IMR-90 (cell line): Measurements from ENCODE around the gene MINDY3. TPM values are rescaled to one million over a fixed set of nuclear protein-coding genes. Genes with fewer than 3 reads are reported as not detected.

Experiments used
- ATAC-seq: fragments of 200-7000 bp; cut with Tn5 transposase; 2 replicates; pipeline ENCODE4 v1.9.1; 2020; ENCODE audit warnings: low read depth, mild to moderate bottlenecking, moderate library complexity
- BruUV-seq: library from RNA; stranded (reverse); fragments of 400-500 nt; replicated peaks from 2 replicates; lab custom pipeline; 2021; lab: Mats Ljungman, UMichigan
- CTCF ChIA-PET: fragments of 300-600 bp; formaldehyde crosslinking; extraction: SDS; loops from one replicate; lab custom pipeline; 2021; ENCODE audit warnings: antibody characterized with exemption; lab: Yijun Ruan, JAX
- POLR2A ChIA-PET: fragments of 300-600 bp; sonication (Branson Sonifier 250); formaldehyde crosslinking; loops from one replicate; lab custom pipeline; 2022; ENCODE audit warnings: antibody characterized with exemption; ENCODE audit not compliant: unreplicated experiment; lab: Charles Lee
- DNase-seq: peaks from one replicate; pipeline ENCODE4 v3.0.0; 2013
- H2AFZ ChIP-seq: replicated peaks from 2 replicates; pipeline ENCODE3; 2013; ENCODE audit warnings: low read length, mild to moderate bottlenecking; ENCODE audit not compliant: poor library complexity
- H2AK5ac ChIP-seq: 2 replicates; pipeline ENCODE4 v1.6.1; 2013; ENCODE audit warnings: low read depth, low read length, inconsistent platforms
- H2AK9ac ChIP-seq: replicated peaks from 2 replicates; pipeline ENCODE3; 2013; ENCODE audit warnings: mild to moderate bottlenecking, low read depth, low read length, moderate library complexity; ENCODE audit not compliant: poor library complexity
- H2BK120ac ChIP-seq: 2 replicates; pipeline ENCODE4 v1.6.1; 2013; ENCODE audit warnings: low read depth, low read length, inconsistent platforms
- H2BK15ac ChIP-seq: 3 replicates; pipeline ENCODE4 v1.6.1; 2013; ENCODE audit warnings: low read depth, low read length, inconsistent platforms
- H2BK20ac ChIP-seq: 2 replicates; pipeline ENCODE4 v1.6.1; 2013; ENCODE audit warnings: low read depth, mild to moderate bottlenecking, inconsistent platforms, low read length, moderate library complexity
- H2BK5ac ChIP-seq: 2 replicates; pipeline ENCODE4 v1.6.1; 2013; ENCODE audit warnings: mild to moderate bottlenecking, low read depth, low read length, inconsistent platforms; ENCODE audit not compliant: poor library complexity, severe bottlenecking
- H3K14ac ChIP-seq: replicated peaks from 2 replicates; pipeline ENCODE4 v1.6.1; 2013; ENCODE audit warnings: low read depth, low read length, inconsistent platforms
- H3K18ac ChIP-seq: 2 replicates; pipeline ENCODE4 v1.6.1; 2013; ENCODE audit warnings: low read depth, low read length, control low read depth
- H3K23ac ChIP-seq: 2 replicates; pipeline ENCODE4 v1.6.1; 2013; ENCODE audit warnings: low read depth, low read length, inconsistent platforms
- H3K27ac ChIP-seq: 2 replicates; pipeline ENCODE4 v1.5.1; 2013; ENCODE audit warnings: mild to moderate bottlenecking, control low read depth, low read length; ENCODE audit not compliant: insufficient read depth
- H3K27me3 ChIP-seq: 2 replicates; pipeline ENCODE4 v1.6.1; 2013; ENCODE audit warnings: low read length; ENCODE audit not compliant: control insufficient read depth, insufficient read depth
- H3K36me3 ChIP-seq: 2 replicates; pipeline ENCODE4 v1.6.1; 2013; ENCODE audit warnings: low read length, mixed read lengths; ENCODE audit not compliant: control insufficient read depth, insufficient read depth
- H3K4ac ChIP-seq: 2 replicates; pipeline ENCODE4 v1.6.1; 2013; ENCODE audit warnings: low read depth, low read length, inconsistent platforms
- H3K4me1 ChIP-seq: 2 replicates; pipeline ENCODE4 v1.6.1; 2013; ENCODE audit warnings: low read length, mixed read lengths; ENCODE audit not compliant: control insufficient read depth, insufficient read depth
- H3K4me2 ChIP-seq: 2 replicates; pipeline ENCODE4 v1.6.1; 2013; ENCODE audit warnings: low read depth, mild to moderate bottlenecking, control low read depth, low read length, moderate library complexity
- H3K4me3 ChIP-seq: 2 replicates; pipeline ENCODE4 v1.5.1; 2013; ENCODE audit warnings: low read depth, mild to moderate bottlenecking, control low read depth, low read length, moderate library complexity; ENCODE audit not compliant: insufficient read depth
- H3K56ac ChIP-seq: 2 replicates; pipeline ENCODE4 v1.6.1; 2013; ENCODE audit warnings: low read length, inconsistent platforms; ENCODE audit not compliant: insufficient read depth; ENCODE audit errors: extremely low read depth
- H3K79me1 ChIP-seq, 2 experiments: 2 replicates each; pipeline ENCODE4 v1.6.1; 2013; ENCODE audit warnings: low read length in 2 of 2, inconsistent platforms in 1 of 2, low read depth in 1 of 2
- H3K9ac ChIP-seq: 2 replicates; pipeline ENCODE4 v1.6.1; 2013; ENCODE audit warnings: low read depth, low read length, control low read depth
- H3K9me1 ChIP-seq: 2 replicates; pipeline ENCODE4 v1.6.1; 2013; ENCODE audit warnings: low read length, inconsistent platforms; ENCODE audit not compliant: insufficient read depth
- H3K9me3 ChIP-seq: 2 replicates; pipeline ENCODE4 v1.6.1; 2013; ENCODE audit warnings: low read length; ENCODE audit not compliant: control insufficient read depth, insufficient read depth
- H4K20me1 ChIP-seq: 2 replicates; pipeline ENCODE4 v1.6.1; 2013; ENCODE audit warnings: low read length, inconsistent platforms; ENCODE audit not compliant: insufficient read depth
- H4K5ac ChIP-seq: 2 replicates; pipeline ENCODE4 v1.6.1; 2013; ENCODE audit warnings: mild to moderate bottlenecking, low read depth, low read length, control low read depth
- H4K8ac ChIP-seq, 2 experiments: 2 replicates each; pipeline ENCODE4 v1.6.1; 2013; ENCODE audit warnings: low read depth in 2 of 2, low read length in 2 of 2, control low read depth in 1 of 2, inconsistent platforms in 1 of 2
- H4K91ac ChIP-seq: 2 replicates; pipeline ENCODE4 v1.6.1; 2013; ENCODE audit warnings: low read depth, low read length, inconsistent platforms; ENCODE audit not compliant: insufficient read depth
- BHLHE40 ChIP-seq: fragments of 150-350 bp; IDR thresholded peaks from 2 replicates; pipeline ENCODE4 v1.6.1; 2016; ENCODE audit warnings: mild to moderate bottlenecking, low read depth, low read length
- CEBPB ChIP-seq: IDR thresholded peaks from 2 replicates; pipeline ENCODE4 v1.6.1; 2012; ENCODE audit warnings: low read depth, low read length, improper control_type of control experiment
- CHD1 ChIP-seq: IDR thresholded peaks from 2 replicates; pipeline ENCODE4 v1.6.1; 2012; ENCODE audit warnings: low read depth, low read length, improper control_type of control experiment
- FOS ChIP-seq: fragments of 150-350 bp; IDR thresholded peaks from 2 replicates; pipeline ENCODE4 v1.6.1; 2016; ENCODE audit warnings: low read depth, low read length
- MAFK ChIP-seq: IDR thresholded peaks from 2 replicates; pipeline ENCODE4 v1.6.1; 2012; ENCODE audit warnings: low read depth, low read length, improper control_type of control experiment
- MAZ ChIP-seq: IDR thresholded peaks from 2 replicates; pipeline ENCODE4 v1.6.1; 2012; ENCODE audit warnings: low read depth, mild to moderate bottlenecking, low read length, improper control_type of control experiment, moderate library complexity, borderline replicate concordance
- MXI1 ChIP-seq: IDR thresholded peaks from 2 replicates; pipeline ENCODE4 v1.6.1; 2012; ENCODE audit warnings: low read depth, mild to moderate bottlenecking, low read length, moderate library complexity, borderline replicate concordance
- NFE2L2 ChIP-seq: fragments of 150-350 bp; IDR thresholded peaks from 2 replicates; pipeline ENCODE4 v1.6.1; 2016; ENCODE audit warnings: low read depth, mild to moderate bottlenecking, low read length
- POLR2A ChIP-seq: IDR thresholded peaks from 2 replicates; pipeline ENCODE4 v1.6.1; 2012; ENCODE audit warnings: mild to moderate bottlenecking, low read depth, low read length
- RAD21 ChIP-seq: IDR thresholded peaks from 2 replicates; pipeline ENCODE4 v1.6.1; 2012; ENCODE audit warnings: low read length, improper control_type of control experiment
- RCOR1 ChIP-seq: IDR thresholded peaks from 2 replicates; pipeline ENCODE4 v1.6.1; 2012; ENCODE audit warnings: mild to moderate bottlenecking, low read length, improper control_type of control experiment; ENCODE audit not compliant: insufficient replicate concordance
- SMC3 ChIP-seq: fragments of 150-350 bp; IDR thresholded peaks from 2 replicates; pipeline ENCODE4 v1.6.1; 2016; ENCODE audit warnings: low read depth, mild to moderate bottlenecking, antibody characterized with exemption, low read length, moderate library complexity
- USF2 ChIP-seq: fragments of 150-350 bp; IDR thresholded peaks from 2 replicates; pipeline ENCODE4 v1.6.1; 2017; ENCODE audit warnings: mild to moderate bottlenecking, antibody characterized with exemption, low read length, low read depth
- WGBS, 2 experiments: methylation state at CpG; one replicate each; pipeline versions ENCODE4 v1.1.5 to v1.1.7; 2013; ENCODE audit warnings: missing lambda C conversion rate in 2 of 2; ENCODE audit not compliant: insufficient read length in 1 of 2; ENCODE audit errors: extremely low coverage in 2 of 2; 5-methylcytosine and 5-hydroxymethylcytosine counted together
- dilution Hi-C: fragments of 300-500 bp; cut with HindIII; formaldehyde crosslinking; loops from one replicate; pipeline ENCODE4 v1.14.3; 2018; ENCODE audit warnings: low sequenced_read_pairs; ENCODE audit not compliant: unreplicated experiment
- in situ Hi-C: fragments of 300-500 bp; cut with MboI; formaldehyde crosslinking; loops from 3 replicates; pipeline ENCODE4 v1.14.3; 2019; ENCODE audit warnings: low sequenced_read_pairs, inconsistent platforms, mixed read lengths
- intact Hi-C: fragments of 100-400 bp; cut with micrococcal nuclease; formaldehyde crosslinking; loops from 2 replicates; pipeline ENCODE4 v1.10.0; 2022
- polyA plus RNA-seq, 3 experiments: library from polyadenylated mRNA; depleted of rRNA; stranded (reverse); fragments of >200 nt; gene quantifications; 2 replicates each; pipeline ENCODE4 v1.2.3, GENCODE V29; 2012; ENCODE audit warnings: low replicate concordance in 1 of 3
- total RNA-seq: library from RNA; depleted of rRNA; stranded (reverse); fragments of >200 nt; gene quantifications from 2 replicates; pipeline ENCODE4 v1.2.3, GENCODE V29; 2012
- TF ChIP-seq, protein P1 (sequence below): conservative IDR thresholded peaks from 2 replicates; pipeline ENCODE4 v1.5.1; 2012; ENCODE audit warnings: mild to moderate bottlenecking, low read depth, low read length, improper control_type of control experiment
- TF ChIP-seq, protein P2 (sequence below): fragments of 150-350 bp; IDR thresholded peaks from 2 replicates; pipeline ENCODE4 v1.6.1; 2016; ENCODE audit warnings: low read depth, mild to moderate bottlenecking, low read length, moderate library complexity, borderline replicate concordance

MINDY3 gene
- total and polyA plus RNA-seq, 2 of the 4 experiments (the other 2 are of a cell fraction): 13.9 to 14.5 TPM

GRCh38 chr10:15824498-15824897, 35.8 kb downstream of the MINDY3 start:
- H2AFZ ChIP-seq: no peak overlapping the region
- H3K56ac ChIP-seq: no peak overlapping the region
- no peak overlapping the region for H3K18ac ChIP-seq
- no peak overlapping the region for H3K4ac ChIP-seq
- no peak overlapping the region for H2AK9ac ChIP-seq
- no peaks in the 10 kb centered on the region for H3K9me3 ChIP-seq
- H2AK5ac ChIP-seq: no peak overlapping the region
- H3K23ac ChIP-seq: no peak overlapping the region
- intact Hi-C loops (loop anchor here (1.0 to 2.0 kb wide), 2 partner anchors 100 to 390 kb away; no protein-coding TSS in a partner anchor), dilution Hi-C loops (no loop called here), in situ Hi-C loops (loop anchor here (5.0 to 10.0 kb wide), 2 partner anchors 100 to 392 kb away; no protein-coding TSS in a partner anchor)
- no peak overlapping the region for H2BK5ac ChIP-seq
- no peak overlapping the region for H3K4me2 ChIP-seq
- no CpG with 5 or more reads among the region's 1 CpG for WGBS, 2 experiments
- H3K9me1 ChIP-seq: no peaks in the 10 kb centered on the region
- POLR2A ChIA-PET: no interaction called here
- no peak overlapping the region for H3K27ac ChIP-seq
- no peak overlapping the region for H2BK15ac ChIP-seq
- H4K5ac ChIP-seq: no peak overlapping the region
- CTCF ChIA-PET: no interaction called here
- H3K4me1 ChIP-seq: no peaks in the 10 kb centered on the region
- H4K8ac ChIP-seq: no peak overlapping the region
- H3K4me3 ChIP-seq: no peak overlapping the region
- peak; percentile 79 for ATAC-seq
- no TSS peak for BruUV-seq
- H3K14ac ChIP-seq: no peak overlapping the region
- H4K91ac ChIP-seq: no peak overlapping the region
- DNase-seq: peak; percentile 44
- H4K20me1 ChIP-seq: no peaks in the 10 kb centered on the region
- peaks cover 6% of the 10 kb centered on the region; the same call in 1 of the 2 replicates for H3K36me3 ChIP-seq
- no peaks in the 10 kb centered on the region for H3K27me3 ChIP-seq
- H3K79me1 ChIP-seq: 0 out of 4 replicates have a peak, but pooled peaks cover 0 to under 1% of the 10 kb centered on the region in 2 experiments
- TF ChIP-seq RCOR1 (no peak), RAD21 (peak; percentile 54), USF2 (no peak), FOS (no peak), CHD1 (no peak), CEBPB (peak; percentile 63), POLR2A (no peak), MXI1 (no peak), MAFK (no peak), BHLHE40 (no peak), SMC3 (peak; percentile 50; the same call in 1 of the 2 replicates), NFE2L2 (no peak), MAZ (no peak)
- TF ChIP-seq, protein P1, sequence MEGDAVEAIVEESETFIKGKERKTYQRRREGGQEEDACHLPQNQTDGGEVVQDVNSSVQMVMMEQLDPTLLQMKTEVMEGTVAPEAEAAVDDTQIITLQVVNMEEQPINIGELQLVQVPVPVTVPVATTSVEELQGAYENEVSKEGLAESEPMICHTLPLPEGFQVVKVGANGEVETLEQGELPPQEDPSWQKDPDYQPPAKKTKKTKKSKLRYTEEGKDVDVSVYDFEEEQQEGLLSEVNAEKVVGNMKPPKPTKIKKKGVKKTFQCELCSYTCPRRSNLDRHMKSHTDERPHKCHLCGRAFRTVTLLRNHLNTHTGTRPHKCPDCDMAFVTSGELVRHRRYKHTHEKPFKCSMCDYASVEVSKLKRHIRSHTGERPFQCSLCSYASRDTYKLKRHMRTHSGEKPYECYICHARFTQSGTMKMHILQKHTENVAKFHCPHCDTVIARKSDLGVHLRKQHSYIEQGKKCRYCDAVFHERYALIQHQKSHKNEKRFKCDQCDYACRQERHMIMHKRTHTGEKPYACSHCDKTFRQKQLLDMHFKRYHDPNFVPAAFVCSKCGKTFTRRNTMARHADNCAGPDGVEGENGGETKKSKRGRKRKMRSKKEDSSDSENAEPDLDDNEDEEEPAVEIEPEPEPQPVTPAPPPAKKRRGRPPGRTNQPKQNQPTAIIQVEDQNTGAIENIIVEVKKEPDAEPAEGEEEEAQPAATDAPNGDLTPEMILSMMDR: peak; percentile 56
- TF ChIP-seq, protein P2, sequence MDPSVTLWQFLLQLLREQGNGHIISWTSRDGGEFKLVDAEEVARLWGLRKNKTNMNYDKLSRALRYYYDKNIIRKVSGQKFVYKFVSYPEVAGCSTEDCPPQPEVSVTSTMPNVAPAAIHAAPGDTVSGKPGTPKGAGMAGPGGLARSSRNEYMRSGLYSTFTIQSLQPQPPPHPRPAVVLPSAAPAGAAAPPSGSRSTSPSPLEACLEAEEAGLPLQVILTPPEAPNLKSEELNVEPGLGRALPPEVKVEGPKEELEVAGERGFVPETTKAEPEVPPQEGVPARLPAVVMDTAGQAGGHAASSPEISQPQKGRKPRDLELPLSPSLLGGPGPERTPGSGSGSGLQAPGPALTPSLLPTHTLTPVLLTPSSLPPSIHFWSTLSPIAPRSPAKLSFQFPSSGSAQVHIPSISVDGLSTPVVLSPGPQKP: no peak
- H2BK20ac ChIP-seq: no peak overlapping the region
- H2BK120ac ChIP-seq: no peak overlapping the region
- H3K9ac ChIP-seq: no peak overlapping the region
